GM12878 (cell line): ENCODE measurements around the gene COL4A4. TPM values are rescaled to one million over a fixed set of nuclear protein-coding genes. Genes with fewer than 3 reads are reported as not detected.

Experiments
- ATAC-seq: fragments of 200-7000 bp; cut with Tn5 transposase; 3 replicates; pipeline ENCODE4 v1.9.1; 2020; ENCODE audit warnings: mild to moderate bottlenecking, moderate library complexity
- BruUV-seq: library from RNA; stranded (reverse); fragments of 400-500 nt; replicated peaks from 2 replicates; lab custom pipeline; 2021; lab: Mats Ljungman, UMichigan
- CTCF ChIA-PET: fragments of 300-600 bp; sonication (Branson Sonifier 250); formaldehyde crosslinking; extraction: SDS; loops from one replicate; lab custom pipeline; 2021; ENCODE audit warnings: inconsistent platforms; lab: Yijun Ruan, JAX
- POLR2A ChIA-PET: fragments of 350-600 bp; formaldehyde crosslinking; extraction: SDS; loops from one replicate; lab custom pipeline; 2021; ENCODE audit warnings: inconsistent platforms; lab: Charles Lee
- RAD21 ChIA-PET: fragments of 300-600 bp; sonication (Branson Sonifier 250); formaldehyde crosslinking; loops from one replicate; lab custom pipeline; 2023; ENCODE audit warnings: antibody characterized with exemption; ENCODE audit not compliant: unreplicated experiment; lab: Charles Lee
- SMC1A ChIA-PET: fragments of 300-600 bp; sonication (Branson Sonifier 250); formaldehyde crosslinking; loops from one replicate; lab custom pipeline; 2023; ENCODE audit not compliant: unreplicated experiment, uncharacterized antibody; lab: Charles Lee
- DNase-seq: peaks from one replicate; pipeline ENCODE4 v3.0.0-alpha.2; 2011; ENCODE audit warnings: low read depth, low spot score
- FAIRE-seq: peaks from 3 replicates; lab custom pipeline; 2011; peaks lifted over from hg19 to GRCh38; lab: Jason Lieb, UNC
- H2AFZ ChIP-seq: 2 replicates; pipeline ENCODE4 v1.6.0; 2011; ENCODE audit warnings: low read depth, low read length, control low read depth; ENCODE audit not compliant: control insufficient read depth
- H3K27ac ChIP-seq: 2 replicates; pipeline ENCODE4 v1.5.1; 2011; ENCODE audit warnings: control low read depth; ENCODE audit not compliant: control insufficient read depth, insufficient read depth
- H3K27me3 ChIP-seq, 2 experiments: replicated peaks in 1 of 2; 2 replicates each; pipeline versions ENCODE4 v1.6.0 to v1.6.1; 2011; ENCODE audit warnings: low read length in 1 of 2; ENCODE audit not compliant: control insufficient read depth in 2 of 2, insufficient read depth in 2 of 2
- H3K36me3 ChIP-seq, 2 experiments: 2 replicates each; pipeline ENCODE4 v1.5.1; 2011; ENCODE audit warnings: low read length in 1 of 2; ENCODE audit not compliant: control insufficient read depth in 2 of 2, insufficient read depth in 2 of 2
- H3K4me1 ChIP-seq: 2 replicates; pipeline ENCODE4 v1.6.1; 2011; ENCODE audit warnings: mild to moderate bottlenecking, low read length, moderate library complexity, mixed read lengths; ENCODE audit not compliant: control insufficient read depth, insufficient read depth
- H3K4me2 ChIP-seq: 2 replicates; pipeline ENCODE4 v1.6.0; 2011; ENCODE audit warnings: control low read depth; ENCODE audit not compliant: control insufficient read depth, insufficient read depth
- H3K4me3 ChIP-seq: fragments of 200-600 bp; sonication (generic); 2 replicates; pipeline ENCODE4 v1.5.1; 2016
- H3K79me2 ChIP-seq: 2 replicates; pipeline ENCODE4 v1.6.0; 2011; ENCODE audit warnings: low read length; ENCODE audit not compliant: control insufficient read depth, insufficient read depth
- H3K9ac ChIP-seq: 2 replicates; pipeline ENCODE4 v1.8.0; 2011; ENCODE audit warnings: low read length, control low read depth, mixed read lengths; ENCODE audit not compliant: control insufficient read depth, insufficient read depth
- H3K9me3 ChIP-seq: replicated peaks from 3 replicates; pipeline ENCODE4 v1.5.1; 2011; ENCODE audit warnings: mild to moderate bottlenecking, low read length; ENCODE audit not compliant: control insufficient read depth, insufficient read depth
- H4K20me1 ChIP-seq: 2 replicates; pipeline ENCODE4 v1.6.0; 2011; ENCODE audit not compliant: control insufficient read depth, insufficient read depth
- EGR1 ChIP-seq, 2 experiments: IDR thresholded peaks; 1 replicate in 1 of 2; 2 replicates in 1 of 2; pipeline ENCODE4 v1.6.1; 2011 to 2012; ENCODE audit warnings: low read depth in 2 of 2, low read length in 2 of 2, borderline replicate concordance in 1 of 2, mild to moderate bottlenecking in 1 of 2, moderate library complexity in 1 of 2
- KAT2A ChIP-seq: conservative IDR thresholded peaks from 2 replicates; pipeline ENCODE4 v1.6.1; 2011; ENCODE audit warnings: low read depth, low read length; ENCODE audit not compliant: control insufficient read depth
- RAD21 ChIP-seq: IDR thresholded peaks from 2 replicates; pipeline ENCODE4 v1.6.1; 2011; ENCODE audit warnings: mild to moderate bottlenecking, low read depth, low read length, moderate library complexity; ENCODE audit not compliant: insufficient read depth
- RUNX3 ChIP-seq: IDR thresholded peaks from 2 replicates; pipeline ENCODE4 v1.6.1; 2012; ENCODE audit warnings: low read length, inconsistent platforms
- SMC3 ChIP-seq: IDR thresholded peaks from 2 replicates; pipeline ENCODE4 v1.6.1; 2011; ENCODE audit warnings: low read length, improper control_type of control experiment, borderline replicate concordance
- WGBS: methylation state at CpG from one replicate; pipeline ENCODE4 v1.1.6; 2016; ENCODE audit warnings: low lambda C conversion rate; ENCODE audit not compliant: insufficient replicate concordance, insufficient coverage; ENCODE audit errors: missing lambda C conversion rate; 5-methylcytosine and 5-hydroxymethylcytosine counted together
- in situ Hi-C: fragments of 300-500 bp; cut with MboI; formaldehyde crosslinking; loops from 9 replicates; pipeline ENCODE4 v1.14.3; 2018; ENCODE audit warnings: mixed read lengths
- intact Hi-C: fragments of 100-400 bp; cut with micrococcal nuclease; formaldehyde crosslinking; loops from one replicate; pipeline ENCODE4 v1.14.2; 2022; ENCODE audit not compliant: unreplicated experiment
- polyA plus RNA-seq, 11 experiments: library from polyadenylated mRNA; depleted of rRNA in 4 of 11; unstranded in 6 of 11; stranded (reverse) in 5 of 11; fragments of >200 nt; fragmentation: Nextera tagmentation in 4 of 11; fragmentation: Illumina TruSeq in 1 of 11; extraction: Ambion mirVana in 4 of 11; extraction: Trizol in 1 of 11; gene quantifications; 1 replicate in 1 of 11; 2 replicates in 10 of 11; pipeline versions ENCODE4 v1.2.1 to v1.2.3, GENCODE V29; 2011 to 2016; ENCODE audit warnings: inconsistent platforms in 2 of 11, missing spikeins in 2 of 11, low read depth in 1 of 11
- total RNA-seq, 4 experiments: library from RNA; depleted of rRNA in 3 of 4; stranded (reverse); fragments of >200 nt in 3 of 4; fragmentation: Illumina TruSeq in 1 of 4; extraction: Trizol in 1 of 4; gene quantifications; 2 replicates each; pipeline versions ENCODE4 v1.2.1 to v1.2.3, GENCODE V29; 2013 to 2021
- TF ChIP-seq, protein P1 (sequence below), 3 experiments: IDR thresholded peaks in 2 of 3; conservative IDR thresholded peaks in 1 of 3; 2 replicates each; pipeline ENCODE4 v1.5.1; 2011; ENCODE audit warnings: low read depth in 3 of 3, low read length in 3 of 3, mild to moderate bottlenecking in 3 of 3, control low read depth in 2 of 3, moderate library complexity in 2 of 3, inconsistent platforms in 1 of 3, mixed read lengths in 1 of 3; ENCODE audit not compliant: control insufficient read depth in 2 of 3, insufficient read depth in 1 of 3; ENCODE audit errors: extremely low read depth in 1 of 3
- TF ChIP-seq, protein P2 (sequence below): fragments of 450-650 bp; formaldehyde crosslinking; IDR thresholded peaks from 2 replicates; pipeline ENCODE4 v1.4.0; 2020; ENCODE audit warnings: mild to moderate bottlenecking, moderate library complexity

The COL4A4 gene
- total and polyA plus RNA-seq, 10 of the 15 experiments (the other 5 are each of a cell fraction or from before 2014, with no cell fraction given): 0.19 to 4.0 (median 2.1) TPM

DNA sequence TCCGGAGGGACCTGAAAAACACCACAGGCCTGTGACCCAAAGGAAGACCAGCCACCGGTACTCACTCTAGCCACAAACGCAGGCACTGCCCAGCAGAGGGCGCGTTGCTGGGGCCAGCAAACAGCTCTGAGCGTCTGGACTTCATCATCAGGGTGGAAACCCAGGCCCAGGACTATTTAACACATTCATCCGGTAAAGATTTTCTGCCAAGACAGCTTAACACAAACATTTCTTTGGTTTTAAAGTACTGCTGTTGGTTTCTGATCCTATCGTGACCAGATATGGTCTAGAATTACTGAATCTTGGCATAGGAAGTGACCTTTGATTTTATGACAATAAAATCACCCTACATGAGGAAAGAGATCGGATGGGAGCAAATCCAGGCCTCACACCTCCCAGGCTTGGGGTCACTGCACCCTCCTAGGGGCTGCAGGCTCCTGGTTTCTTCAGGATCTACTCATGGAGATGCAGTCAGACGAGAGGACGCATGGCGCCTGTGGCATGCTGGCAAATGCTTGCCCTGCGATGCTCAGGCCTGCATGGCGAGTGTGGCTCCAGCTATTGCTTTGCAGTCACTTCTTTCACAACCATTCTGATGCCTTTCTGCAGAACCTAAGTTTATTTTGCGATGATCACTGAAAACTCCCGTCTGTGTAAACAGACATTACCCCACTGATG lies 130.4 kb downstream of the COL4A4 start:
- H3K27me3 ChIP-seq: no peaks in the 10 kb centered on the region
- intact Hi-C loops (no loop called here), in situ Hi-C loops (no loop called here)
- H3K4me2 ChIP-seq: no peak overlapping the region
- 0 out of 2 replicates have a peak overlapping the region, but pooled peaks have one; percentile 7 for H2AFZ ChIP-seq
- H3K27ac ChIP-seq: no peak overlapping the region
- WGBS: 70% methylated on average over 16 of the region's 16 CpGs
- no peaks in the 10 kb centered on the region for H3K9me3 ChIP-seq
- H3K4me3 ChIP-seq: no peak overlapping the region
- H3K4me1 ChIP-seq: no peaks in the 10 kb centered on the region
- DNase-seq (no peak), FAIRE-seq (no peak), ATAC-seq (peak; percentile 92)
- H3K79me2 ChIP-seq: no peaks in the 10 kb centered on the region
- H3K9ac ChIP-seq: no peak overlapping the region
- POLR2A ChIA-PET: no interaction called here
- CTCF ChIA-PET: interaction anchor here (0.6 to 2.2 kb wide), 18 partner anchors 9 to 1938 kb away, joined by 3 to 10 read pairs (median 4); no protein-coding TSS in a partner anchor
- H3K36me3 ChIP-seq: no peaks in the 10 kb centered on the region
- no peaks in the 10 kb centered on the region for H4K20me1 ChIP-seq
- RAD21 ChIA-PET: no interaction called here
- TF ChIP-seq, protein P1, sequence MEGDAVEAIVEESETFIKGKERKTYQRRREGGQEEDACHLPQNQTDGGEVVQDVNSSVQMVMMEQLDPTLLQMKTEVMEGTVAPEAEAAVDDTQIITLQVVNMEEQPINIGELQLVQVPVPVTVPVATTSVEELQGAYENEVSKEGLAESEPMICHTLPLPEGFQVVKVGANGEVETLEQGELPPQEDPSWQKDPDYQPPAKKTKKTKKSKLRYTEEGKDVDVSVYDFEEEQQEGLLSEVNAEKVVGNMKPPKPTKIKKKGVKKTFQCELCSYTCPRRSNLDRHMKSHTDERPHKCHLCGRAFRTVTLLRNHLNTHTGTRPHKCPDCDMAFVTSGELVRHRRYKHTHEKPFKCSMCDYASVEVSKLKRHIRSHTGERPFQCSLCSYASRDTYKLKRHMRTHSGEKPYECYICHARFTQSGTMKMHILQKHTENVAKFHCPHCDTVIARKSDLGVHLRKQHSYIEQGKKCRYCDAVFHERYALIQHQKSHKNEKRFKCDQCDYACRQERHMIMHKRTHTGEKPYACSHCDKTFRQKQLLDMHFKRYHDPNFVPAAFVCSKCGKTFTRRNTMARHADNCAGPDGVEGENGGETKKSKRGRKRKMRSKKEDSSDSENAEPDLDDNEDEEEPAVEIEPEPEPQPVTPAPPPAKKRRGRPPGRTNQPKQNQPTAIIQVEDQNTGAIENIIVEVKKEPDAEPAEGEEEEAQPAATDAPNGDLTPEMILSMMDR (IDR thresholded peaks at IDR 0.05 in 2 of 3, conservative IDR thresholded peaks at IDR 0.05 in 1 of 3; ENCODE audit: control insufficient read depth in 2 of 3, extremely low read depth in 1 of 3, insufficient read depth in 1 of 3, low read depth in 3 of 3, low read length in 3 of 3): peak; percentile 53 to 82 (median 74)
- TF ChIP-seq RUNX3: peak; percentile 41; the same call in 1 of the 2 replicates
- TF ChIP-seq KAT2A: no peak
- TF ChIP-seq, protein P2, sequence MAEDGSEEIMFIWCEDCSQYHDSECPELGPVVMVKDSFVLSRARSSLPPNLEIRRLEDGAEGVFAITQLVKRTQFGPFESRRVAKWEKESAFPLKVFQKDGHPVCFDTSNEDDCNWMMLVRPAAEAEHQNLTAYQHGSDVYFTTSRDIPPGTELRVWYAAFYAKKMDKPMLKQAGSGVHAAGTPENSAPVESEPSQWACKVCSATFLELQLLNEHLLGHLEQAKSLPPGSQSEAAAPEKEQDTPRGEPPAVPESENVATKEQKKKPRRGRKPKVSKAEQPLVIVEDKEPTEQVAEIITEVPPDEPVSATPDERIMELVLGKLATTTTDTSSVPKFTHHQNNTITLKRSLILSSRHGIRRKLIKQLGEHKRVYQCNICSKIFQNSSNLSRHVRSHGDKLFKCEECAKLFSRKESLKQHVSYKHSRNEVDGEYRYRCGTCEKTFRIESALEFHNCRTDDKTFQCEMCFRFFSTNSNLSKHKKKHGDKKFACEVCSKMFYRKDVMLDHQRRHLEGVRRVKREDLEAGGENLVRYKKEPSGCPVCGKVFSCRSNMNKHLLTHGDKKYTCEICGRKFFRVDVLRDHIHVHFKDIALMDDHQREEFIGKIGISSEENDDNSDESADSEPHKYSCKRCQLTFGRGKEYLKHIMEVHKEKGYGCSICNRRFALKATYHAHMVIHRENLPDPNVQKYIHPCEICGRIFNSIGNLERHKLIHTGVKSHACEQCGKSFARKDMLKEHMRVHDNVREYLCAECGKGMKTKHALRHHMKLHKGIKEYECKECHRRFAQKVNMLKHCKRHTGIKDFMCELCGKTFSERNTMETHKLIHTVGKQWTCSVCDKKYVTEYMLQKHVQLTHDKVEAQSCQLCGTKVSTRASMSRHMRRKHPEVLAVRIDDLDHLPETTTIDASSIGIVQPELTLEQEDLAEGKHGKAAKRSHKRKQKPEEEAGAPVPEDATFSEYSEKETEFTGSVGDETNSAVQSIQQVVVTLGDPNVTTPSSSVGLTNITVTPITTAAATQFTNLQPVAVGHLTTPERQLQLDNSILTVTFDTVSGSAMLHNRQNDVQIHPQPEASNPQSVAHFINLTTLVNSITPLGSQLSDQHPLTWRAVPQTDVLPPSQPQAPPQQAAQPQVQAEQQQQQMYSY (CRISPR knock-in tag): no peak
- no peak for TF ChIP-seq EGR1 (IDR thresholded peaks at IDR 0.05; ENCODE audit: borderline replicate concordance in 1 of 2, low read depth in 2 of 2, low read length in 2 of 2)
- TF ChIP-seq RAD21: peak; percentile 52
- TF ChIP-seq SMC3: peak; percentile 34
- SMC1A ChIA-PET: no interaction called here
- no TSS peak for BruUV-seq
